ENCODE measurements around the gene TLR3. TPM values are rescaled to one million over a fixed set of nuclear protein-coding genes. Genes with fewer than 3 reads are reported as not detected.
A peak's percentile ranks its signal among the peaks of the same experiment; 100 is the strongest.

Gene TLR3
- total RNA-seq, 1 experiment from 2014 or later = 8.0 TPM

GRCh38 chr4:186067757-186068385 lies 1.1 kb upstream of the TLR3 start:
- H3K9me3 Mint-ChIP-seq (ENCODE audit: low read depth, unreplicated experiment) = no peaks in the 10 kb centered on the region
- H3K4me1 Mint-ChIP-seq (ENCODE audit: low read depth, unreplicated experiment) = peaks cover 13% of the 10 kb centered on the region
- TF ChIP-seq CTCF (IDR thresholded peaks at IDR 0.05; ENCODE audit: unreplicated experiment) = no peak
- H3K27ac Mint-ChIP-seq (ENCODE audit: unreplicated experiment) = no peak overlapping the region
- peak; percentile 58 for DNase-seq
- H3K36me3 Mint-ChIP-seq (ENCODE audit: insufficient read depth, unreplicated experiment) = no peaks in the 10 kb centered on the region
- no TSS peak for BruUV-seq (replicated peaks)
- H3K4me3 Mint-ChIP-seq (ENCODE audit: low read depth, unreplicated experiment) = no peak overlapping the region
- no peaks in the 10 kb centered on the region for H3K27me3 Mint-ChIP-seq (ENCODE audit: unreplicated experiment)
- CTCF ChIA-PET = interaction anchor here (0.6 to 3.6 kb wide), 6 partner anchors 11 to 82 kb away, joined by 4 to 53 read pairs (median 8); partner anchors contain the start of gene FAM149A
- intact Hi-C loops (cut with micrococcal nuclease; ENCODE audit: unreplicated experiment) = loop anchor here (1.0 to 5.0 kb wide), 2 partner anchors 69 to 134 kb away; no protein-coding TSS in a partner anchor

DNA sequence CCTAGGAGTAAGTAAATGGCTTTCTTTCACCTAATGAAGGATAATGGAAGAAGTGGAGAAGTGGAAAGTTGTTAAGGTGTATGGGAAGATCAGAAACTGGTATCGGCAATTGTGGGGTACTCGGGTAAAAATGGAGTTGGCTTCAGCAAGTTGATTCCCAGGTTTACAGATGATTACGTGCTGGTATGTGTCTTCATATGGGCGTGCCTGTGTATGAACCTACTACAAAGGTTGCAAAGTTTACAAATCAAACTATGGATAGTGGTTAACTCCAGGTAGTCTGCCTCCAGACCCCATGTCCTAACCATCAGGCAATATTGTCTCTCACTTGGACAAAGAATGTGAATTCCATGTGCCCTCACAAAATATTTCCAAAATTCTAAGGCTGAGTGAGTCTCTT lies 773 bp downstream of the TLR3 start:
- CTCF ChIA-PET = interaction anchor here (3.6 kb wide), 1 partner anchor 68 kb away, joined by 53 read pairs; no protein-coding TSS in a partner anchor
- H3K27ac Mint-ChIP-seq (ENCODE audit: unreplicated experiment) = no peak overlapping the region
- peaks cover 13% of the 10 kb centered on the region for H3K4me1 Mint-ChIP-seq (ENCODE audit: low read depth, unreplicated experiment)
- H3K9me3 Mint-ChIP-seq (ENCODE audit: low read depth, unreplicated experiment) = no peaks in the 10 kb centered on the region
- TF ChIP-seq CTCF (IDR thresholded peaks at IDR 0.05; ENCODE audit: unreplicated experiment) = no peak
- intact Hi-C loops (cut with micrococcal nuclease; ENCODE audit: unreplicated experiment) = loop anchor here (5.0 kb wide), 1 partner anchor 133 kb away; no protein-coding TSS in a partner anchor
- H3K4me3 Mint-ChIP-seq (ENCODE audit: low read depth, unreplicated experiment) = peak overlapping the region; percentile 65
- no peaks in the 10 kb centered on the region for H3K36me3 Mint-ChIP-seq (ENCODE audit: insufficient read depth, unreplicated experiment)
- BruUV-seq (replicated peaks) = no TSS peak
- H3K27me3 Mint-ChIP-seq (ENCODE audit: unreplicated experiment) = no peaks in the 10 kb centered on the region
- no peak for DNase-seq

GRCh38 chr4:186072516-186072915 lies 3.6 kb downstream of the TLR3 start:
- no peak for DNase-seq
- H3K4me1 Mint-ChIP-seq (ENCODE audit: low read depth, unreplicated experiment) = peaks cover 13% of the 10 kb centered on the region
- no peak overlapping the region for H3K4me3 Mint-ChIP-seq (ENCODE audit: low read depth, unreplicated experiment)
- no TSS peak for BruUV-seq (replicated peaks)
- no peak for TF ChIP-seq CTCF (IDR thresholded peaks at IDR 0.05; ENCODE audit: unreplicated experiment)
- intact Hi-C loops (cut with micrococcal nuclease; ENCODE audit: unreplicated experiment) = no loop called here
- H3K27ac Mint-ChIP-seq (ENCODE audit: unreplicated experiment) = no peak overlapping the region
- no peaks in the 10 kb centered on the region for H3K27me3 Mint-ChIP-seq (ENCODE audit: unreplicated experiment)
- CTCF ChIA-PET = no interaction called here
- H3K36me3 Mint-ChIP-seq (ENCODE audit: insufficient read depth, unreplicated experiment) = no peaks in the 10 kb centered on the region
- no peaks in the 10 kb centered on the region for H3K9me3 Mint-ChIP-seq (ENCODE audit: low read depth, unreplicated experiment)

- Mint-ChIP-seq H3K36me3 (ENCODE audit: insufficient read depth, unreplicated experiment) (no peaks in the 10 kb centered on the region), H3K27ac (ENCODE audit: unreplicated experiment) (no peak overlapping the region), H3K9me3 (ENCODE audit: low read depth, unreplicated experiment) (no peaks in the 10 kb centered on the region), H3K27me3 (ENCODE audit: unreplicated experiment) (no peaks in the 10 kb centered on the region), H3K4me3 (ENCODE audit: low read depth, unreplicated experiment) (no peak overlapping the region), H3K4me1 (ENCODE audit: low read depth, unreplicated experiment) (peaks cover 14% of the 10 kb centered on the region)
- DNase-seq = no peak
- CTCF ChIA-PET = no interaction called here
- no TSS peak for BruUV-seq (replicated peaks)
- intact Hi-C loops (cut with micrococcal nuclease; ENCODE audit: unreplicated experiment) = no loop called here
- TF ChIP-seq CTCF (IDR thresholded peaks at IDR 0.05; ENCODE audit: unreplicated experiment) = no peak
Measured at GRCh38 chr4:186074189-186074588, 5.2 kb downstream of the TLR3 start.

Measured in Calu3 (cell line).